ENCODE results near the gene EYS.

The EYS gene

DNA sequence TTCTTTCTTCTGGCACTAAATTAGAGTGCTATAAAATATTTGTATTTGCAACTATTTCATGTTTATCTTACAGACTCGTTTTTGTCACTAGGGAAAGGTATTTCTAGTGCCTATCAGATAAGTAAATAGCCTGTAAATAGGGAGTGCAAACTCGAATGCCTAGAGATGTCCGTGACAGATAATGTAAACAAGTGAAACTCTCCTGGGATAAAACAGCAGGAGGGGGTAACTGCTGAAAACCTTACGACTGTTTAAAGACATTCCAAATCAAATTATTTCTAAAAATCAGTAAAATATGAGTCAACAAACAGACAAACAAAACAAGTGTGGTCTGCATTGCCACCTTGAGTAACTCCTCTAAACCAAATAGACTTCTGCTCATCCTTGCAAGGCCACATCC, 932.1 kb downstream of the EYS start:
- H3K4me3 ChIP-seq (ENCODE audit: low read depth, low read length) = no peak overlapping the region
- TF ChIP-seq, protein P1, sequence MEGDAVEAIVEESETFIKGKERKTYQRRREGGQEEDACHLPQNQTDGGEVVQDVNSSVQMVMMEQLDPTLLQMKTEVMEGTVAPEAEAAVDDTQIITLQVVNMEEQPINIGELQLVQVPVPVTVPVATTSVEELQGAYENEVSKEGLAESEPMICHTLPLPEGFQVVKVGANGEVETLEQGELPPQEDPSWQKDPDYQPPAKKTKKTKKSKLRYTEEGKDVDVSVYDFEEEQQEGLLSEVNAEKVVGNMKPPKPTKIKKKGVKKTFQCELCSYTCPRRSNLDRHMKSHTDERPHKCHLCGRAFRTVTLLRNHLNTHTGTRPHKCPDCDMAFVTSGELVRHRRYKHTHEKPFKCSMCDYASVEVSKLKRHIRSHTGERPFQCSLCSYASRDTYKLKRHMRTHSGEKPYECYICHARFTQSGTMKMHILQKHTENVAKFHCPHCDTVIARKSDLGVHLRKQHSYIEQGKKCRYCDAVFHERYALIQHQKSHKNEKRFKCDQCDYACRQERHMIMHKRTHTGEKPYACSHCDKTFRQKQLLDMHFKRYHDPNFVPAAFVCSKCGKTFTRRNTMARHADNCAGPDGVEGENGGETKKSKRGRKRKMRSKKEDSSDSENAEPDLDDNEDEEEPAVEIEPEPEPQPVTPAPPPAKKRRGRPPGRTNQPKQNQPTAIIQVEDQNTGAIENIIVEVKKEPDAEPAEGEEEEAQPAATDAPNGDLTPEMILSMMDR (IDR thresholded peaks at IDR 0.05; ENCODE audit: low read depth, low read length) = no peak

DNA sequence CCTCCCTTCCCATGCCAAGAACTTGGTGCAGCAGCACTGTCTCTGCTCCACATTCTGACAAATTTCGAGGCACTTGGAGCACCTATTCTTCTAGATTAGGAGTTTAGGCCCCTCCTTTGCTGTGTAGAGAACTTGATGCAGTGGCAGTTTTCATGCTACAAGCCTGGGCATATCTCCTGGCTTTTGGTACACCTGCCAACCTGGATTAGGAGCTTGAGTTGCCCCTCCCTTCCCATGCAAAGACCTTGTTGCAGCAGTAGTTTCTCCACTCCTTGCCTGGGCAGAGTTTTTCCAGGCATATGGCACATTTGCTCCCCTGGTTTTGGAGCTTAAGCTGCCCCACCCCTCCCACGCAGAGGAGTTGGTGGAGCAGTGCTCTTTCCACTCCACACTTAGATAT, 956.1 kb downstream of the EYS start:
- no peak overlapping the region for H3K4me3 ChIP-seq (ENCODE audit: low read depth, low read length)
- TF ChIP-seq, protein P1 (IDR thresholded peaks at IDR 0.05; ENCODE audit: low read depth, low read length) = no peak

DNA sequence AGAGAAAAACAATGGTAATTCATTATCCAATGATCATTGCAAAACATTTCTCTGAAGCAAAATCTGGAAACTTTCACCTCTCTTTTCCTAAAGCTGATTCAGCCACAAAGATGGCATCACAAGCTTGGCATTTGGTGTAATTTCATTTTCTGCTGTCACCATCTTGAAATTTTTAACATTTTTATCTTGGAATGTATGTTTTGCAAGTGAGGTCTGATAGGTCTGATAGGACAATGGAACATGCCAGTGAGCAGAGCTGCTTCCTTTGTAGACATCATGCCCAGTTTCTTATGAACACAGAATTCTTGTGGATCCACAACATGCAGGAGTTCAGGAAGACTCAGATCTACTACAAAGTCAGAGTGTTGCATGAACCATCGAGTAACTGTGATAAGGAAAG, 969.6 kb downstream of the EYS start:
- TF ChIP-seq, protein P1 (IDR thresholded peaks at IDR 0.05; ENCODE audit: low read depth, low read length) = no peak
- H3K4me3 ChIP-seq (ENCODE audit: low read depth, low read length) = no peak overlapping the region

DNA sequence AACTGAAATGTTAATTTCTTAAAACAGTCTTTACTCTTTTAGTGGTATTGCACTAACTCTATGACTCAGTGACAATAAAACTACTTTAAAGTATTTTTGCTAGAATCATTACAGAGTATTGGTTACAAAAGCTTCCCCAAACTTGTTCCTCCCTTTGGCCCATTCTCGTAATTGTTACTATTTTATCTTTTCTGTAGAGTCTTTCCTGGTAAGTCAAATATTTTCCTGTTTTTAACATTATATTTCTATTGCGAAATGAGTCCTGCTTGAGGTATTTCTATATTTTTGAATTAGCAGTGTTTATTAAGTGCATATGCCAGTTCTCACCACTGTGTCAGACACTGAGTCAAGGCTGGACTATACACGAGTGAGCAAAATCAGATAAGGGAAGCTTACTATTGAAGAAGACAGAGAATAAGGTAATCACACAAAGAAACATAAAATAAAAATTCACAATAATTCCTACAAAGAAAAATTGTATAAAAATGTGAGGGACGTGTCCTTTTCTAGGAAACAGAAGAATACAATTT, 970.5 kb downstream of the EYS start:
- no peak overlapping the region for H3K4me3 ChIP-seq (ENCODE audit: low read depth, low read length)
- TF ChIP-seq, protein P1 (IDR thresholded peaks at IDR 0.05; ENCODE audit: low read depth, low read length) = no peak

GRCh38 chr6:64733433-64733832, 973.6 kb downstream of the EYS start:
- TF ChIP-seq, protein P1 (IDR thresholded peaks at IDR 0.05; ENCODE audit: low read depth, low read length) = no peak
- no peak overlapping the region for H3K4me3 ChIP-seq (ENCODE audit: low read depth, low read length)

GRCh38 chr6:64732888-64733287, 974.1 kb downstream of the EYS start:
- TF ChIP-seq, protein P1 (IDR thresholded peaks at IDR 0.05; ENCODE audit: low read depth, low read length) = no peak

DNA sequence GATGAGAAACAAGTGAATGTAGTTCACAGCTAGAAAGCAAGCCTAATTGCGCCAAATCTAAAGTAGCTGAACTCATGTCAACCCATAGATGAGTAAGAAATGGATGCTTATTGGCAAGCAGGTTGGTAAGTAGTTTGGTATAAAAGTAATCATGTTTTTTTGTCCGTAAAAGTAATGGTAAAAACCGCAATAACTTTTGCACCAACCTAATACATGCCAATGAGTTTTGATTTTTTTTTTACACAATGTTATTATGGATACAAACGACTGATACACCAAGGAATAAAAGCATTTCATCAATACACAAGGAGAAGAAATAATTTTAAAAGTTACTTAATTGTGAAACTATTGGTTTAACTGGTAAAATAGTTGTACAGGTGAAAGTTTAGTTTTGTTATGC, 977.5 kb downstream of the EYS start:
- TF ChIP-seq, protein P1 (IDR thresholded peaks at IDR 0.05; ENCODE audit: low read depth, low read length) = no peak
- no peak overlapping the region for H3K4me3 ChIP-seq (ENCODE audit: low read depth, low read length)

More at GRCh38 chr6:64732888-64733287, 974.1 kb downstream of the EYS start:
- no peak overlapping the region for H3K4me3 ChIP-seq (ENCODE audit: low read depth, low read length)
